Measurements from ENCODE around the gene TLK1. TPM values are rescaled to one million over a fixed set of nuclear protein-coding genes. Genes with fewer than 3 reads are reported as not detected.

The TLK1 gene
- total and polyA plus RNA-seq, 9 of the 15 experiments (the other 6 are each of a cell fraction or from before 2014, with no cell fraction given), result 20.2 to 101 (median 40.5) TPM

DNA sequence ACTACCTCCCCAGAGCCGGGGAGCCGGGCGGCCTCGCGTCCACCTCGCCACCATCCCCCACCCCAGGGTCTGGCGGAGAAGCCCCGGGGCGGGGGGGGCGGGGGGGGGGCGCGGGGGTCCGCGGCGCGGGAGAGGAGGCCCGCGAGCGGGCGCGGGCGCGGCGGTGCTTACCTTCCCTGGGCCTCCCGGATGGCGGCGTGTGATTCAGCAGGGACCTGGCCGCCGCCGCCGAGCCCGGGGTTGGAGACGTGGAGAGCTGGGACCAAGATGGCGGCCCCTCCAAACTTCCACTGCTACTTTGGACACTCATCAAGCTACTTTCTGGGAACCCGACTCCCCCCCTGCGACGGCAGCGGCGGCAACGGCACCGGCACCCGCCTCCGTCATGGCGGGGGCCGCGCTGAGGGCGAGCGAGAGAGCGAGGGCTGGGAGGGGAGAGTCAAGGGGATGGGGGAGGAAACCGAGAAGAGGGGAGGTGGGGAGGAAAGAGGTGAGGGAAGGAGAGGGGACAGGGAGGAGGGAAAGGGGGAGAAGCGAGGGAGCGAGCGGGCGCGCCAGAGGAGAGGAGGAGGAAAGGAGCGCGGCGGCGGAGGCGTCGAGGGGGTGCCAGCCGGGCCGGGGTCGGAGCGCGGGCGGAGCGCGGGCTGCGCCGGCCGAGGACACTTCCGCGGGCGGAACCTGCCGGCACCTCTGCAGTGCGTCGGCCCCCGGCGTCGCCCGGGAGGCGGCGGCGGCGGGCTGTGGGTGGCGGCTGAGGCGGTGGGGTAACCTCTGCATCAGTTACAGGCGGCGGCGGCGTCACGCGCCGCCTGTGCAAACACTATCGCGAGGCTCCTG, at the start of gene TLK1 (continued):
- peak; percentile 67 for TF ChIP-seq FOXJ2 (tag; IDR thresholded peaks at IDR 0.05)
- no peak for TF ChIP-seq POLR2AphosphoS2 (IDR thresholded peaks at IDR 0.05; ENCODE audit: low read length)
- TF ChIP-seq MBD2 (IDR thresholded peaks at IDR 0.05; ENCODE audit: borderline replicate concordance, low read depth), result no peak
- peak; percentile 21; the same call in 1 of the 2 replicates for TF ChIP-seq HCFC1 (IDR thresholded peaks at IDR 0.05; ENCODE audit: low read depth, low read length)
- TF ChIP-seq HMGN3 (IDR thresholded peaks at IDR 0.05; ENCODE audit: borderline replicate concordance, extremely low read depth, insufficient read length, low read depth, low read length), result peak; percentile 81
- TF ChIP-seq ETV5 (CRISPR knock-in tag; IDR thresholded peaks at IDR 0.05; ENCODE audit: low read depth), result no peak
- TF ChIP-seq LEF1 (IDR thresholded peaks at IDR 0.05), result no peak
- peak in 1 of 2 experiments; percentile 30 for TF ChIP-seq AFF1 (IDR thresholded peaks at IDR 0.05; ENCODE audit: low read depth in 1 of 2, partially characterized antibody in 2 of 2)
- no peak for TF ChIP-seq ZKSCAN1 (IDR thresholded peaks at IDR 0.05; ENCODE audit: low read depth, low read length)
- TF ChIP-seq RBM34 (IDR thresholded peaks at IDR 0.05; ENCODE audit: borderline replicate concordance, insufficient read depth, low read length), result no peak
- 0 out of 2 replicates have a peak, but pooled peaks have one; percentile 36 for TF ChIP-seq TFAP4 (CRISPR knock-in tag; IDR thresholded peaks at IDR 0.05; ENCODE audit: borderline replicate concordance)
- TF ChIP-seq MCM7 (IDR thresholded peaks at IDR 0.05), result no peak
- peak; percentile 80; the same call in 1 of the 2 replicates for TF ChIP-seq ZNF589 (CRISPR knock-in tag; IDR thresholded peaks at IDR 0.05; ENCODE audit: low read depth)
- peak; percentile 39 for TF ChIP-seq GATAD2B (IDR thresholded peaks at IDR 0.05; ENCODE audit: borderline replicate concordance)
- TF ChIP-seq HLTF (IDR thresholded peaks at IDR 0.05), result peak; percentile 92; the same call in 1 of the 2 replicates
- no peak for TF ChIP-seq ZNF445 (CRISPR knock-in tag; IDR thresholded peaks at IDR 0.05; ENCODE audit: low read depth)
- peak; percentile 22 to 29; a peak in 3 of 4 replicates for TF ChIP-seq RAD21 (CRISPR knock-in tag; conservative IDR thresholded peaks at IDR 0.05 in 1 of 2, IDR thresholded peaks at IDR 0.05 in 1 of 2)
- no peak for TF ChIP-seq E2F1 (CRISPR knock-in tag; IDR thresholded peaks at IDR 0.05)
- no peak for TF ChIP-seq ZNF780A (CRISPR knock-in tag; IDR thresholded peaks at IDR 0.05)
- peak; percentile 86 for TF ChIP-seq RBBP5 (IDR thresholded peaks at IDR 0.05; ENCODE audit: borderline replicate concordance, insufficient read depth, low read length, poor library complexity, severe bottlenecking)

Measured in K562 (cell line).